ENCODE results near the gene RABGEF1.
"Not testable (repeated sequence)": the region's sequence is repeated elsewhere in the genome, so short reads cannot be mapped to it uniquely, and the experiment has no call there.

- TF ChIP-seq FOXM1 (IDR thresholded peaks at IDR 0.05; ENCODE audit: borderline replicate concordance); BHLHE40 (IDR thresholded peaks at IDR 0.05; ENCODE audit: borderline replicate concordance); ELF4 (IDR thresholded peaks at IDR 0.05); SP1 (IDR thresholded peaks at IDR 0.05); ARNT (IDR thresholded peaks at IDR 0.05); LEF1 (IDR thresholded peaks at IDR 0.05; ENCODE audit: borderline replicate concordance); FOXA1 (IDR thresholded peaks at IDR 0.05); CTBP1 (IDR thresholded peaks at IDR 0.05; ENCODE audit: borderline replicate concordance); NFRKB (IDR thresholded peaks at IDR 0.05); HDGF (IDR thresholded peaks at IDR 0.05; ENCODE audit: borderline replicate concordance): not testable (repeated sequence)
These were observed 27.0 kb downstream of the RABGEF1 start for GRCh38 chr7:66767486-66767885.

Data from HEK293T (cell line).